Activated CD8-positive, alpha-beta memory T cell treated with anti-CD3 and anti-CD28 coated beads, Interleukin-2, amount 50 U/mL, for 24 hours (primary cell): ENCODE results near the gene NCEH1.
"Not testable (repeated sequence)": the region's sequence is repeated elsewhere in the genome, so short reads cannot be mapped to it uniquely, and the experiment has no call there.

Experiments
- DNase-seq: peaks from one replicate; pipeline ENCODE4 v3.0.0-alpha.2; 2020; ENCODE audit errors: extremely low read depth

Gene NCEH1

DNA sequence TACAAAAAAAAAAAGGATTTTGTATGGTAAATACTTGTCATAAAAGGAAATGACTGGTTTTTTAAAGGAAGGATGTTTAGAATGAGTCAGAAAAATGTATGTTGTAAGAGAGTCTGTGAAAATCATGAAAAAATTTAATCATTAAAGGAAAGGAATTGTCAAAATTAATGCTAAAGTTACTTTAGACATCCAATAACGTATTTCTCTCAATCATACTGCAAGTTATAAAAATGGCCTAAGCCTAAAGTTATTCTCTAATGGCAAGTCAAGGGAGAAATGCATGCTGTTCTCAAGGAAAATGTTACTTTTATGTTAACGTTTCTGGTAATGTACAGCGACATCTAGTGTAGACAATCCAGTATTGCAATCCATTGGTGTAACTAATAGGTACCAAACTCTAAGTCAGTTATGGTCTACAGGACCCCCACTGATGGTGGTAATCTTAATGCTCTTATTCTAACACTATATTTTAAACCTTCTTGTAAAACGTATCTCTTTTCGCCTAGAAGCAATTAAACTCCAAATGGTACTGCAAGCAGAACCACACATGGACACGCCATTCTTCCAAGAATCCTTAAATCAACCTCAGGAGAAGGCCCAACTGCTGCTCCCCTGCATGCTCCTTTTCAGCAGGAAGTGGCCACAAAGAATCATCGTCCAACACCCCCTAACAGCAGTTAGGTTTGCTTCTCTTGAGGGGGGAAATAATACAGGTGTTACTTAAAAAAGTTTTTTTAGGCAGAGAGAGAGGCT lies 35.2 kb downstream of the NCEH1 start:
- DNase-seq = no peak

DNA sequence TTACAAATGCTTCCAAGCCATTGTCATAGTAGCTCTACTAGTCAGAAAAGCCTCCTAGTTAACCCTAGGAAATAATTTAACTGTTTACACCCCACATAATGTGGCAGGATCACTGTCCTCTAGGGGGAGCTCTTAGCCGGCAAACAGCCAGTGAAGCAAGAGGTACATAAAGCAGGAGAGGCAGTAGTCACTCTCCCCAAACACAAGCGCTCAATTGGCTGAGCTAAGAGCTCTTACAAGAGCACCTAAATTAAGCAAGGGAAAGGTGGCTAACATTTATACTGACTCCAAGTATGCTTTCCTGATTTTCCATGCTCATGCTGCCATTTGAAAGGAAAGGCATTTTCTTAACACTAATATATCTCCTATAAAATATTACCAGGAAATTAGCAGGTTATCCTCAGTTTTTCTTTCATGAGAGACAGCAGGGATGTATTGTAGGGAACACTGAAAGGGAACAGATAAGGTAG lies 37.6 kb downstream of the NCEH1 start:
- DNase-seq = peak; percentile 26

DNA sequence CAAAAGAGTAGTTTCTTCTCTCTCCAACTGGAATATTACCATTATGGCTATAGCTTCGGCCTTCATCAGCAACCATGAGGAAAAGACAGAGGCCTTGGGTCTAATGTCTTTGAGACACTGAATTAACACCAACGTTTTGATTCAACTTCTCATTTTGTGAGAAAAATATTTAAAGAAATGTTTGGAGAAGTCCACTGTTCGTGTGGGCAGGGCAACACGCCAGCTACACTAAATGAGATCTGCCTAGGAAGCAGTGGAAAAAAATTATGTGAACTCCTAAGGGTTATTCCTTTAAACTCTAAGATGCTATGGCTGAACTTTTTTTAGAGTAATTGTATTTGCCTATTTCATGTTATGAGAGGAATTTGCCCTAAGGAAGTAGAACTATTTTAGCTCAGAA lies 41.8 kb downstream of the NCEH1 start:
- DNase-seq = no peak

DNA sequence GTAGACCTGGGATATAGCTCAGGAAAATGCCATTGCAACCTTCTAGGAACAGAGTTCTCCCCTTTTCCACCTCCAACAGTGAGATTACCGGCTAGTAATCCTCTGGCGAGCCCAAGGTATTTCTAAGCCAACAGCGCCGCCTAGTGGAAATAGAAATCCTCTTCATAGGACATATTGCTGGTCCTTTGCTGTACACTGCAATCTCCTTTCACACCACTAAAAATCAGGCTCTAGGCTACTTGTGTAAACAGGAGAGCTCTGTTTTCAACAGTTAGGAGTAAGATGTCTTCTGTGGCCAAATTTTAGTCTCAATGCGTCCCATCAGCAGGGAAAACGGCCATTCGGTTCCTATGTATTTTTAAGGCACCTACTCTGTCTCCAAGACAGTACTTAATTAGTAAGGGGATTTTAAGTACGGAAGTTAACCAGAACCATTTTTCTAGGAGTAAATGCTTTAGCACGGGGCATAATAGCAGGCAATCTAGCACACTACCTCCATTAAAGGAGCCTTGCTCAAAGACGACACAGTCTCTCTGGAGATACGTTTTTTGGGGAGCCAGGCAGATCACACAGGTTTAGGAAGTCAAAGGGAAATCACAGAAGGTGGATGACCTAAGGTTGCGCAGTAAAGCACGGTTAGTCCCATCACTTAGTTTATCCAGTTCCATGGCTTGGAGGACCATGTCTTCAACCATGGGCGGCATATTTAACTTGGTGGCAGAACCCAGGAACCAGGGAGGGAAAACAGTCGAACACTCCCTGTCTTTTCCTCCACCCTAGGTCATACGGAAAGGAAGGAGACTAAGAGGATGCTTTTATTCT lies 43.8 kb downstream of the NCEH1 start:
- DNase-seq = peak; percentile 58

DNA sequence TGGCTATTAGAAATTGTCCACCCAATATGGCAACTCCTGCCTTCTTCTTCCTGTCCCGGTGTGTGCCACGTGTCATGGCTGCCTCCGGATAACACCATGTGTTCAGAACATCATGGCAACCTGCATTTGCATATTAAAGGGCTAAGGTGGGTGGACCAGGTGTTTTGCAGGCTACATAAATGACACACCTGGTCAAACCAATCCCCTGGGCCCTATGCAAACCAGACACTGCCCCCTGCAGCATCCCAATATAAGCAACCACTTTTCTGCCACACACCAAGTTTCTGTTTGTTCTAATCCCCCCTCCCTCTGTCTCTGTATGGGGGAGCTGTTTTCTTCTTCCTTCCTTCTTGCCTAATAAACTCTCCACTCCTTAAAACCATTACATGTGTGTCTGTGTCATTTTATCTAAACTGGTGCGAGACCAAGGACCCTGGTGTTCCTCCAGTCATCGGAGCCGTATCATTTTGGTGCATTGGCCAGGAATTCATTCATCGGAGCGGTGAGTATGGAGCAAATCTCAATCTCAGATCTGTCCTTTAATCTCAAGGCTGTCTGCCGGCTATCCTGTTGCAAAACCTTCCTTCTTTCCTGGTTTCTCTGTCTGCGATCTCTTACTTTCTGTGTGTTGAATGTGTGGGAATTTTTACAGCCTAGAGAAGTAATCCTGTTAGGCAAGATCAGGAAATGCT lies 44.5 kb downstream of the NCEH1 start:
- no peak for DNase-seq

DNA sequence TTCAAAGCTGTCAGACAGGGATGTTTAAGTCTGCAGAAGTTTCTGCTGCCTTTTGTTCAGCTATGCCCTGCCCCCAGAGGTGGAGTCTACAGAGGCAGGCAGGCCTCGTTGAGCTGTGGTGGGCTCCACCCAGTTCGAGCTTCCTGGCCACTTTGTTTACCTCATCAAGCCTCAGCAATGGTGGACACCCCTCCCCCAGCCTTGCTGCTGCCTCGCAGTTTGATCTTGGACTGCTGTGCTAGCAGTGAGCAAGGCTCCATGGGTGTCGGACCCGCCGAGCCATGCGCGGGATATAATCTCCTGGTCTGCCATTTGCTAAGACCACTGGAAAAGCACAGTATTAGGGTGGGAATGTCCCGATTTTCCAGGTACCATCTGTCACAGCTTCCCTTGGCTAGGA lies 45.4 kb downstream of the NCEH1 start:
- DNase-seq = not testable (repeated sequence)

DNA sequence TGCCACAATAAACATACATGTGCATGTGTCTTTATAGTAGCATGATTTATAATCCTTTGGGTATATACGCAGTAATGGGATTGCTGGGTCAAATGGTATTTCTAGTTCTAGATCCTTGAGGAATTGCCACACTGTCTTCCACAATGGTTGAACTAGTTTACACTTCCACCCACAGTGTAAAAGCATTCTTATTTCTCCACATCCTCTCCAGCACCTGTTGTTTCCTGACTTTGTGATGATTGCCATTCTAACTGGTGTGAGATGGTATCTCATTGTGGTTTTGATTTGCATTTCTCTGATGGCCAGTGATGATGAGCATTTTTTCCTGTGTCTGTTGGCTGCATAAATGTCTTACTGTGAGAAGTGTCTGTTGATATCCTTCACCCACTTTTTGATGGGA lies 50.4 kb downstream of the NCEH1 start:
- not testable (repeated sequence) for DNase-seq

DNA sequence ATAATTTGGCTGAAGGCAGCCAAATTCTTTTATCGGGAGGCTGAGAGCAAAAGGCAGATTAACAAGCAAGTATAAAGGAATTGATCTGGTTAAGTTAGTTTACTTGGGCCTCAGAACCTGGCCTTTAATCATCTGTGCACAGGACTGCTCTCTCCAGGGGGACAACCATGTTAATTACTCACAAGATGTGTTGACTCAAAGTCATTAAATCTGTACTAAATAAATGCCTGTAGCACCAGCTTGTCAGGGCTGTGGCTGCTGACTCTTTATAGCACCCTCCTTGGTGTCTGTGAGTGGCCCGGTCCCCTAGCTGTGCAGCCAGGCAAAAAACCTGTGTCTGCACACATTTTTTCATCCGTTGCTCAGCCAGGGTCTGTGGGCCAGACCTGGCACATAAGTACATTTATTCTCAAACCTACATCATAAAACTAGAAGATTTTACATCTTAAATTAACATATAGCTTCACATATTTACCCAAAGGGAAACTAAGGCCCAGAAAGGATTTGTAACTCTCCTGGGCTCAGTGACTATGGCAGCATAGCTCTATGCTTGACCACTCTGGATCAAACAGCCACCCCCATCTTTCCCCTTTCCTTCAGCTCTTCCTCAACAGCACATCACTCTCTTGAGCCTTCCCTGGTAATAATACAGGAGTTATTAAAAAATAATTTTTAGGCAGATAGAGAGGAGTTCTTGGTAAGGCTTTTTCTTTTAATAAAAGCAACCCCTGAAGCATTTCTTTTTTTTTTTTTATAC lies 51.4 kb downstream of the NCEH1 start:
- DNase-seq = no peak

DNA sequence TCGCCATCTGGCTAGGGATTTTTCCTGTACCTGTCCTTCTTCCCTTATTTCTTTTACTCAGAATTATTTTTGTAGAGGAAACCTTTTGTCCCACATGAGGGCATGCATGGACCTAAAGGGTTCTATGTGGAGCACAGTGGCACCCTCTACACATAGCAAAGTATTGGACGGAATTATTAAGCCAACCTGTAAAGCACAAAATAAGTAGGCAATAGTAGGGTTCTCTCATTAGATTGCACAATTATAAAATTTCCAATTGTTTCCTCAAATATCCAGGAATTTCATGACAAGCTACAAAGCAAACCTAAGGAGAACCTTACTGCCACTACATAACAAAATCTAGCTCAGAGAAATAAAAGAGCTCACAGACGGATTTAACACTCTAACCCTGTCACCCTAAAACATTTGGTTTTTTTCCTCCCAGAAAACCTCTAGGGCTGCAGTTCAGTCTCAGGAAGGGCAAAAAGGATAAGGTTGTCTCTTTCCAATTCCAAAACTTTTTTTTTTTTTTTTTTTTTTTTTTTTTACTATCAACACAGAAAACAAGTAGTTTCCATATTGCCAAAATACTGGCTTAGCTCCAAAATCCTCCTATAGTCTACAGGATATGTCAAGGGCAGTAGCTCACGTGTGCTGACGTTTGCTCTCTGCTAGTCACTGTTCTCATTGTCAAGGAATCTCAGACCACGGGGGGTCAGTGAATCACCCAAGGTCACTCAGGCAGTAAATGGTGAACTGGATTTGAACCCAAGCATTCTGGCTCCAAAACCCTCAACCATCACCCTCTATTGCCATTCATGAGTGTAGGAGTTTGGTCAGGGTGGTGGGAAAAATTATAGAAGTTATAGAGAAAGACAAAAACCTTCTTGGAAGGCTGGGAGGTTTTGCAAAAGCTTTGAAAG lies 52.3 kb downstream of the NCEH1 start:
- no peak for DNase-seq

DNA sequence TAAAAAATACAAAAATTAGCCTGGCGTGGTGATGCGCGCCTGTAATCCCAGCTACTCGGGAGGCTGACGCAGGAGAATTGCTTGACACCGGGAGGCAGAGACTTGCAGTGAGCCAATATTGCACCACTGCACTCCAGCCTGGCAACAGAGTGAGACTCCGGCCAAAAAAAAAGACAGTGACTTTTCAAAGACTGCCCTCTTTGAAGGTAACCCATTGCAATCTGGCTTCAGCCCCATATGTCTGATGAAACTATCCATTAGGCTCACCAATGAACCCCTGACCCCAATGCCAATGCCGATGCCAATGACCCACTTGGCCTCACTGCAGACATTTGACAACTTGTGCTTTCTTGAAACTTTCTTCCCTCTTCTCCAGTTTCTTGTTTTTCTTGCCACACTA lies 54.3 kb downstream of the NCEH1 start:
- no peak for DNase-seq

DNA sequence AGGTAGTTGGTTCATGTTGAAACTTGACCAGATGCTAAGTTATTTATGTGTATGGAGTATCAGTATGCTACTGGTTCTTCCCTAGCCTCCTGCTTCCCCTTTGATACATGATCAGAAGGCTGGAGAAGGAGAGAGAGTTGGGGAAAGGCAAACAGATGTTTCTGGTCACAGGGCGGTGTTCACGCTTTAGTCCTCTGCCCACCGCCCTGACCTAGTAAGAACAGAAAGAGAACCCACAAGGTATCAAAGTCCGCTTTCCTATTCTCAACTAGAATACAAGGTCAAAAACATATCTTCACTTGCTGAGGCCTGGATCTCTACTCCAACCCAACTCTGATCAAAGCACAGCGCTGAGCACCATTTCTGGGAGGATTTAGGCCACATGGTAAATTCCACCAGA lies 55.5 kb downstream of the NCEH1 start:
- no peak for DNase-seq

DNA sequence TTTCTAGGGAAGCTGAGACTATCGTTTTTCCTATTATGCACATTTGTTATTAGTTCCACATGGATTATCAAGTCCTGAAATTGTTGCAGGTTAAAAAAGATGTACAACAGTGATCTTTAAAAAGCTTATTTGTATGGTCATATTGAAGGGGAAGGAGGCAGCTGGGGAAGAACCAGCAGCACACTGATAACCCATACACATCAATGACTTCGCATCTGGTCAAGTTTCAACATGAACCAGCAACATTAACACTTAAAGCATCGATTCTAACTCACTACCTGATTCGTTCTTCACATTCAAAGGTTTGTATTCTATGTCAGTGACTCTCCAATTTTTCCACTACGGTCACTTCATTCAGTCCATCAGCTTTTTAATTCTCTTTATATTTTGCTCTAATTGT lies 56.4 kb downstream of the NCEH1 start:
- no peak for DNase-seq

DNA sequence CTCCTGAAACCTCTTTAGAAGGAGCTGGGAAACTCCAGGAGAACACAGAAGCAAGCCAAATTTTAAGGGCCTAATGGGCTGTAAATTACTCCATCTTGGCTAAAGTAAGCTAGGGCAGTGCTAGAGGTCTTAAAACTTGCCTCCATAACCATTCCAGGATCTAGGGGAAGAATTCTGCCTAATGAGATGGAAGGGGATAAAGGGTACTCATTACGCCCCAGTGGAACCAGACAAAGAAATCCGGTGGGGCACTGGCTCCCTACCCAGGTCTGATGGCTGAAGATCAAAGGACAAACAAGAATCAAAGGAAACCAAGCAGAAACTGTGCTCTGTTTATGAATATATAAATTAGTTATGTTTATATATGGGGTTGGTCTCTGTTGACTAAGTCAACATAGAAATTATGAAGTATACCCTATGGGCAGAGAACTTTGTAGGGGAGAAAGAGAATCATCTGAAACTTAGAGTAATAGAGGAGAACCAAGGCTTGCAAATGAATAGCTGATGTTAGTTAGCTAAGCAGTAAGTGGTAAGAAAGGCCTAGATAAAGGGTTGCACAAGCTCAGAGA lies 57.8 kb downstream of the NCEH1 start:
- no peak for DNase-seq

DNA sequence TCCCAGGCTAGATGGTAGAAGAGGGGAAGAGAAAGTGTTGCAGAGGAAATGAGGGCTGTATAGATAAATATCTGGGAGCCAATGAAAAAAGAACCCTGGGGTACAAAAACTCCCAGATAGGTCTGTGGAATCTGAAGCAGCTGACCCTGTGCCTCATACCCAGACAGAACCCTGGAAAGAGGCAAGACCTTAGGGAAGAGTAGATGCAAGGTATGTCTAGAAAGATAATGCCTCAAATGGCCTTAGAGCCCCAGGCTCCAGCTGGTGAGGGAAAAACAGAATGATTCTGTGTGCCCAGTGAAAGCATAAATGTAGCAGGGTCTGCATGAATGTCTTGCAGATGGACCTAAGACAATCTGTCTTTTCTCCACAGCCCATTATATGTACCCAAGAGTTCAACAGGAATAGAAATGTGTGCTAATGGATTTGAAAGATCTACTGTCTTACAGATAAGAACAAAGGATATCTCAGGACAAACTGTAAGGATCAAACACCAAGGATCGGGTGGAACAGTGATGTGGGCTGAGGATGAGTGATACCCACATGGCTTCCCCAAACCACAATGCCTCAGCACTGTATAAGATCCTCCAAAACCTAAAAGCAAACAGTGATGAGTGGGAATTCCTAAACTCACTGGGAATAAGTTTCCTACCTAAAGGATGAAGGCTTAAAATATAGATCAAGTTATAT lies 58.8 kb downstream of the NCEH1 start:
- DNase-seq = no peak

DNA sequence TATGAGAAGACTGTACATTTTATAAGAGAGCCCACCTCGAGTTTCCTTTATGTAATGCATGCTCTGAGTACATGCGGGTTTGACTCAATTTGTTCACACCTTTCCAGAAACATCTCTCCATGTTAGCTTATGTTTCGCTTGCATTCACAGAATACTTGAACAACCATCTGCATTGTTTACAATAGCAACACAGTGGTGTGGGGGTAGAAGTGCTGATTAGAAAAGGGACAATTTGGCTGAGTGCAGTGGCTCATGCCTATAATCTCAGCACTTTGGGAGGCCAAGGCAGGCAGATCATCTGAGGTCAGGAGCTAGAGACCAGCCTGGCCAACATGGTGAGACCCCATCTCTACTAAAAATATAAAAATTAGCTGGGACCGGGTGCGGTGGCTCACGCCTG lies 60.9 kb downstream of the NCEH1 start:
- no peak for DNase-seq

DNA sequence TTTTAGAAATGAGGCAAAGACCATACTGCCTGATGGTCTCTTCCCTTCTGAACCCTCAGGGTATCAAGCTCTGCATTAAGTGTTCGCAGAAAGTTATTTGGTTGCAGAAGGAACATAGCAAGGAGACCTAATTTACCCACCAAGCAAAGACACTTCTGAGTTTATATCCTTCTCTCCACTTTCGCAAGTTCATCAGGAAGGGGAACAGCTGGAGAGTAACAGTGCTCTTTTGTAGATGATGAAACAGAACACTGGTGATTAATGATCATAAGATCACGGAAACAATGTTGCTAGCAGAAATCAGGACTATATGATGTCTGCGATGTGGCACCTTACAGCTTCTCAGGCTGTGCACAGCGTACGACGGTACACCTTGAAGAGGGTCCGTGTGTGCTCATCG lies 62.1 kb downstream of the NCEH1 start:
- no peak for DNase-seq

DNA sequence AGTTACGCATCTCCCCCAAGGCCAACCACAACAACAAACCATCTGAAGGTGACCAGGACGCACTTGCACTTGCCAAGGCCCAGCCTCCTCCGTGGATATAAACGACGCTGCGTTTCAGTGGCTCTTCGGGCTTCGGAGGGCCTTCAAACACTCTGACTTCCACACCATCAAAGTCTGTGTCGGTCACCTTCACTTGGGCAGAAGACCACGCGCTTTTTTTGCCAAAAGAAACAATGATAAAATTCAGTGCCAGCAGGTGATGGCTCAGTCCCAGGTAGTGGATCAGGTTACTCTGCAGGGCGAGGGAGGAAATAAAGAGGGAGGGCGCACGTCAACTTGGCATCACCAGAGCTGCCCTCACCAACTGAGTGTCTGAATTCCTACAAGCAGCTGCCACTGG lies 63.0 kb downstream of the NCEH1 start:
- DNase-seq = no peak

DNA sequence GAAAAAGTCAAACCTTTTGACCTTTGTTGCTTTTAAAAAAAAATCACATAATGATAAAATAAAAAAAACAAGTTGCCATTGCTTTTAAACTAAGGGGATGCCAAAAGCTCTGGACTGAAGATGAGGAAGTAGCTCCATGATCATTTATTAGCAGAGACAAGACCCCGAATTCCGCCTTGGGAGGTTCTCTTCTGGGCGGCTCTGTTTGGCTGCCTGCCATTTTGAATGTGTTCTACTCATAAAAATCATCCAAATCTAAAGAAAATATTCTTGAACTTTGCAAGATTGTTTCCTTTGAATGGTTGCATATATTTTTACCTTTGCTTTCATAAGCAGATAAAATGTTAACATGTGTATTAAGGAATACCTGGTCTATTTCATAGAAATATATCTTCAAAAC lies 63.8 kb downstream of the NCEH1 start:
- DNase-seq = no peak

DNA sequence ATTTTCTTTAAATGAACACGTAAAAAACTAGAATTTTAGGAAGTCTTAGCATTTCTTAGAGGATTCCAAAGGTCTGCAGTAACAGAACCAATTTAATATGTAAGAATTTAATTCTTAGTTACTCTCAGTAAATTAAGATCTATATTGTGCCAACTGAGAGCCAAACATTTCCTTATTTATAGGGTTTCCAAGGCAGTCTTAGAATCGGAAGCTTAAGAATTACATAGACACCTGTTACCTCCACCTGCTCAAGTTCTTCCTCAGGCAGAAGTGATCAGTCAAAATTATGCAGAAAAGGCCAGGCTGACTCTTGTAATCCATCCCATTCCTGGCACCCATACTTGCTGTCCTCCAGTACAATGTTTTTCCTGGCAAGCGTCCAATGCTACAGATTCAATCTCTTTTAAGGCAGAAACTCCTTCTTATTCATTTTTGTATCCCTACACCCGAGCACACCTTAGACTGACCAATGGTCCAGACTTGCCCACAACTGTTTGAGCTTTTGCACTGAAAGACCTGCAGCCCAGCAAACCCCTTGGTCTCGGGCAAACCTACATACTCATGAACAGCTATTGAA lies 64.3 kb downstream of the NCEH1 start:
- no peak for DNase-seq

DNA sequence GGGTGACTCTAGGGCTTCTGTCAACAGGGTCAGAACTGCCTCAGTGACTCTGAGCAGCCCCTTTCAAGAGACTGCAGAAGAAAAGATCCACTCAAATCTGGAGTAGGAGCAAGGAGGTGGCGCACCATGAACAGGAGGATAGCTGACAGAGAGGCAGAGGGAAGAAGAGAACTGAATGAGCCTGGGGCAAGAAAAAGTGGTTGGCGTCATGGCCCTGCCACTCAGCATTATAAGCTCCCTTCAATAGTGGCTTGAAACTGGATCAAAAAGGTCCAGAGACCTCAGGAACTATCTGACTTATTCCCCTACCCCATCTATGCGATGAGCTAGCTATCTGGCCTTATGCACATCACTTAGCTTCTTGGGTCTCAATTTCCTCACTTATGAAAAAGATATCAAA lies 66.6 kb downstream of the NCEH1 start:
- no peak for DNase-seq
